PC-9 (cell line): ENCODE measurements around the gene PKNOX2. TPM values are rescaled to one million over a fixed set of nuclear protein-coding genes. Genes with fewer than 3 reads are reported as not detected.

ENCODE experiments used
- BruUV-seq: library from RNA; stranded (reverse); fragments of 400-500 nt; replicated peaks from 2 replicates; lab custom pipeline; 2021; lab: Mats Ljungman, UMichigan
- CTCF ChIA-PET: fragments of 300-600 bp; sonication (Branson Sonifier 250); formaldehyde crosslinking; loops from one replicate; lab custom pipeline; 2022; ENCODE audit warnings: antibody characterized with exemption; lab: Charles Lee
- POLR2A ChIA-PET: fragments of 300-600 bp; sonication (Branson Sonifier 250); formaldehyde crosslinking; loops from one replicate; lab custom pipeline; 2022; ENCODE audit warnings: antibody characterized with exemption; ENCODE audit not compliant: unreplicated experiment; lab: Charles Lee
- DNase-seq, 2 experiments: peaks; one replicate each; pipeline versions ENCODE4 v3.0.0 to v3.0.0-alpha.2; 2015 to 2022; ENCODE audit warnings: mixed read lengths in 1 of 2
- H2AFZ ChIP-seq: fragments of 200-600 bp; sonication (generic); 2 replicates; pipeline ENCODE4 v1.8.1; 2017; ENCODE audit warnings: antibody characterized with exemption
- H3F3A ChIP-seq: fragments of 200-600 bp; sonication (generic); 2 replicates; pipeline ENCODE4 v1.8.1; 2017; ENCODE audit warnings: antibody characterized with exemption, mild to moderate bottlenecking, low read depth; ENCODE audit not compliant: insufficient read depth
- H3K27ac ChIP-seq: fragments of 200-600 bp; sonication (generic); 2 replicates; pipeline ENCODE4 v1.6.1; 2016; ENCODE audit warnings: mixed run types
- H3K27me3 ChIP-seq: fragments of 200-600 bp; sonication (generic); 2 replicates; pipeline ENCODE4 v1.6.1; 2016; ENCODE audit warnings: low read depth, mixed run types; ENCODE audit not compliant: insufficient read depth
- H3K36me3 ChIP-seq: fragments of 200-600 bp; sonication (generic); 2 replicates; pipeline ENCODE4 v1.6.1; 2016; ENCODE audit warnings: low read depth, mixed run types
- H3K4me1 ChIP-seq: fragments of 200-600 bp; sonication (generic); replicated peaks from 2 replicates; pipeline ENCODE4 v1.6.1; 2016; ENCODE audit warnings: mixed run types; ENCODE audit not compliant: insufficient read depth
- H3K4me2 ChIP-seq: fragments of 200-600 bp; sonication (generic); 2 replicates; pipeline ENCODE4 v1.6.1; 2017; ENCODE audit warnings: mixed run types
- H3K4me3 ChIP-seq: fragments of 200-600 bp; sonication (generic); 2 replicates; pipeline ENCODE4 v1.6.1; 2016; ENCODE audit warnings: mixed run types
- H3K79me2 ChIP-seq: fragments of 200-600 bp; sonication (generic); 2 replicates; pipeline ENCODE4 v1.6.1; 2017; ENCODE audit warnings: low read depth, mixed run types
- H3K9me2 ChIP-seq: fragments of 200-600 bp; sonication (generic); 2 replicates; pipeline ENCODE4 v1.8.1; 2017; ENCODE audit warnings: mild to moderate bottlenecking; ENCODE audit not compliant: insufficient read depth
- H3K9me3 ChIP-seq: fragments of 200-600 bp; sonication (generic); 2 replicates; pipeline ENCODE4 v1.8.1; 2016; ENCODE audit warnings: low read depth; ENCODE audit not compliant: insufficient read depth
- H4K20me1 ChIP-seq: fragments of 200-600 bp; sonication (generic); 2 replicates; pipeline ENCODE4 v1.8.1; 2017; ENCODE audit not compliant: insufficient read depth
- CTCF ChIP-seq: fragments of 200-600 bp; sonication (generic); conservative IDR thresholded peaks from 2 replicates; pipeline ENCODE4 v1.6.1; 2017; ENCODE audit warnings: mixed run types, antibody characterized with exemption, mild to moderate bottlenecking, moderate library complexity
- EZH2 ChIP-seq: fragments of 200-600 bp; sonication (generic); IDR thresholded peaks from 2 replicates; pipeline ENCODE4 v1.8.0; 2017; ENCODE audit warnings: antibody characterized with exemption, low read depth
- intact Hi-C: fragments of 100-400 bp; cut with micrococcal nuclease; formaldehyde crosslinking; loops from one replicate; pipeline ENCODE4 v1.10.0; 2022; ENCODE audit not compliant: unreplicated experiment
- total RNA-seq: library from RNA; stranded (reverse); gene quantifications from 2 replicates; pipeline ENCODE4 v1.2.3, GENCODE V29; 2021

PKNOX2 gene
- total RNA-seq, 1 experiment from 2014 or later: not detected

GRCh38 chr11:125348141-125348651, 183.6 kb downstream of the PKNOX2 start:
- POLR2A ChIA-PET: no interaction called here
- H3K27me3 ChIP-seq: 0 out of 2 replicates have a peak, but pooled peaks cover 4% of the 10 kb centered on the region
- intact Hi-C loops: loop anchor here (2.0 to 10.0 kb wide), 3 partner anchors 183 to 511 kb away; partner anchors contain the start of gene PKNOX2
- H2AFZ ChIP-seq: no peak overlapping the region
- H3K79me2 ChIP-seq: no peaks in the 10 kb centered on the region
- H3K4me2 ChIP-seq: no peak overlapping the region
- no peaks in the 10 kb centered on the region for H3K36me3 ChIP-seq
- DNase-seq: no peak
- no peaks in the 10 kb centered on the region for H3K9me2 ChIP-seq
- no TSS peak for BruUV-seq
- no peak overlapping the region for H3K4me3 ChIP-seq
- H3K4me1 ChIP-seq: no peaks in the 10 kb centered on the region
- H3F3A ChIP-seq: no peaks in the 10 kb centered on the region
- no peak overlapping the region for H3K27ac ChIP-seq
- CTCF ChIA-PET: no interaction called here
- no peak for TF ChIP-seq CTCF
- H3K9me3 ChIP-seq: no peaks in the 10 kb centered on the region
- H4K20me1 ChIP-seq: no peaks in the 10 kb centered on the region; the same call in 1 of the 2 replicates

- BruUV-seq: no TSS peak
- Histone ChIP-seq H3K4me1 (no peaks in the 10 kb centered on the region), H3F3A (no peaks in the 10 kb centered on the region), H3K4me2 (no peak overlapping the region), H4K20me1 (no peaks in the 10 kb centered on the region; the same call in 1 of the 2 replicates), H3K36me3 (no peaks in the 10 kb centered on the region), H3K9me3 (no peaks in the 10 kb centered on the region), H3K9me2 (no peaks in the 10 kb centered on the region), H3K79me2 (no peaks in the 10 kb centered on the region), H3K27me3 (0 out of 2 replicates have a peak, but pooled peaks cover 4% of the 10 kb centered on the region), H3K27ac (no peak overlapping the region), H3K4me3 (no peak overlapping the region), H2AFZ (no peak overlapping the region)
- TF ChIP-seq CTCF: peak; percentile 86
- no peak for TF ChIP-seq EZH2
- CTCF ChIA-PET: no interaction called here
- DNase-seq: peak in 1 of 2 experiments; percentile 33
- POLR2A ChIA-PET: no interaction called here
- intact Hi-C loops: loop anchor here (2.0 to 10.0 kb wide), 3 partner anchors 184 to 511 kb away; partner anchors contain the start of gene PKNOX2
These were observed 184.2 kb downstream of the PKNOX2 start for GRCh38 chr11:125348674-125349309.

DNA sequence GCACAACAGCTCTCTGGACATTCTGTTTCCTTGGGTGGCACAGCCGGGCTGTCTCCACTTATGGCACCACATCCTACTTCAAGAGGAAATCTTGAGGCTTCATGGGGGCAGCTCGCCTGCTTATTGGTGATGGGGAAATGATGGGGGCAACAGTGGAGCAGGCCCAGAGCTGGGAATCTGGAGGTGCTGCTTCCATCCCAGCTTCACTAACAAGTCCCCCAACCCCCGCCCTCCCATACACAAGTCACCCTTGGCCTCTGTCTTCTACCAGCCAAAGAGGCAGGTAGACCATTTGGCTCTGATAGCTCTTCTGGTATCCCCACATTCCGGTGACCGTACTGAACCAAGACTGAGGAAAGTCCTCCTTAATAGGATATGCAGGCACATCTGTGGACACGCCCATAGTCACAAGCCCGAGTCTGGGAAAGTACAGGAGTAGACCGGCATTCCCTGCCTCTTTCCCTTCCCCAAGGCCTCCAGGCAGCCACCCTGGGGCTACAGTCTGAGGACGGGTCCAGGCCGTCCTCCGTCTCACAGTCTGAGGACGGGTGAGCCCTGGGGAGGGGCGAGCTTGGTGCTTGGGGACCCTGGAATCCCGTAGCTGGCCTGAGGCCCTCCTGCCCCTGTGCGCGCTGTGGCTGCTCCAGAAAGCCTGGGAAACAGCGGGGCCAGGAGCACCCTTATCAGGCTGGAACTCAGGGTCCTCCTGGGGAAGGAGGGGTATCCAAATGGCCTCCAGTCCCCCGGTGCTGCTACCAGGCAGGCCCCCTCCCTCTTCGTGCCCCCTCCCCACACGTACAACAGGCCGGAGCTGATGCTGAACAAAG, 185.9 kb downstream of the PKNOX2 start:
- Histone ChIP-seq H3K9me3 (no peaks in the 10 kb centered on the region), H3K4me3 (no peak overlapping the region), H4K20me1 (no peaks in the 10 kb centered on the region; the same call in 1 of the 2 replicates), H3K79me2 (no peaks in the 10 kb centered on the region), H3F3A (no peaks in the 10 kb centered on the region), H3K27me3 (0 out of 2 replicates have a peak, but pooled peaks cover 4% of the 10 kb centered on the region), H2AFZ (no peak overlapping the region), H3K36me3 (no peaks in the 10 kb centered on the region), H3K27ac (no peak overlapping the region), H3K4me2 (no peak overlapping the region), H3K4me1 (no peaks in the 10 kb centered on the region), H3K9me2 (no peaks in the 10 kb centered on the region)
- no TSS peak for BruUV-seq
- no peak for DNase-seq
- intact Hi-C loops: no loop called here
- ChIA-PET POLR2A (no interaction called here), CTCF (no interaction called here)
- TF ChIP-seq EZH2: no peak
- TF ChIP-seq CTCF: no peak
